GM13977 (cell line): ENCODE measurements around the gene LRRC41.
"Not testable (repeated sequence)": the region's sequence is repeated elsewhere in the genome, so short reads cannot be mapped to it uniquely, and the experiment has no call there.

Experiments
- DNase-seq: peaks from one replicate; pipeline ENCODE4 v3.0.0; 2012; ENCODE audit warnings: low spot score
- in situ Hi-C: fragments of 300-500 bp; cut with MboI; formaldehyde crosslinking; loops from one replicate; pipeline ENCODE4 v1.12.0; 2022; ENCODE audit warnings: low sequenced_read_pairs, low pct_unique_long_range_greater_than_20kb, mixed read lengths, inconsistent platforms; ENCODE audit not compliant: unreplicated experiment
- TF ChIP-seq, protein P1 (sequence below): IDR thresholded peaks from 2 replicates; pipeline ENCODE4 v1.5.1; 2012; ENCODE audit warnings: mild to moderate bottlenecking, control low read depth; ENCODE audit not compliant: insufficient read depth; ENCODE audit errors: extremely low read depth, missing control alignments

LRRC41 gene

DNA sequence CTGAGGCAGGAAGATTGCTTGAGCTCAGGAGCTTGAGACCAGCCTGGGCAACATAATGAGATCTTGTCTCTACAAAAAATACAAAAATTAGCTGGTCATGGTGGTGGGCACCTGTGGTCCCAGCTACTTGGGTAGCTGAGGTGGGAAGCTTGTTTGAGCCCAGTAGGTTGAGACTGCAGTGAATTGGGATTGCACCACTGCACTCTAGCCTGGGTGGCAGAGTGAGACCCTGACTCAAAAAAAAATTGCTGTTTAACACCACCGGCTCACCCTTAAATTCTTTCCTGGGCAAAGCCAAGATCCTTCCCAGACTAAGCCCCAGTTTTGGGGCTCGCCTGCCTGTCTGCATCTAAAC lies 30.6 kb upstream of the LRRC41 start:
- TF ChIP-seq, protein P1, sequence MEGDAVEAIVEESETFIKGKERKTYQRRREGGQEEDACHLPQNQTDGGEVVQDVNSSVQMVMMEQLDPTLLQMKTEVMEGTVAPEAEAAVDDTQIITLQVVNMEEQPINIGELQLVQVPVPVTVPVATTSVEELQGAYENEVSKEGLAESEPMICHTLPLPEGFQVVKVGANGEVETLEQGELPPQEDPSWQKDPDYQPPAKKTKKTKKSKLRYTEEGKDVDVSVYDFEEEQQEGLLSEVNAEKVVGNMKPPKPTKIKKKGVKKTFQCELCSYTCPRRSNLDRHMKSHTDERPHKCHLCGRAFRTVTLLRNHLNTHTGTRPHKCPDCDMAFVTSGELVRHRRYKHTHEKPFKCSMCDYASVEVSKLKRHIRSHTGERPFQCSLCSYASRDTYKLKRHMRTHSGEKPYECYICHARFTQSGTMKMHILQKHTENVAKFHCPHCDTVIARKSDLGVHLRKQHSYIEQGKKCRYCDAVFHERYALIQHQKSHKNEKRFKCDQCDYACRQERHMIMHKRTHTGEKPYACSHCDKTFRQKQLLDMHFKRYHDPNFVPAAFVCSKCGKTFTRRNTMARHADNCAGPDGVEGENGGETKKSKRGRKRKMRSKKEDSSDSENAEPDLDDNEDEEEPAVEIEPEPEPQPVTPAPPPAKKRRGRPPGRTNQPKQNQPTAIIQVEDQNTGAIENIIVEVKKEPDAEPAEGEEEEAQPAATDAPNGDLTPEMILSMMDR: no peak
- in situ Hi-C loops: no loop called here

DNA sequence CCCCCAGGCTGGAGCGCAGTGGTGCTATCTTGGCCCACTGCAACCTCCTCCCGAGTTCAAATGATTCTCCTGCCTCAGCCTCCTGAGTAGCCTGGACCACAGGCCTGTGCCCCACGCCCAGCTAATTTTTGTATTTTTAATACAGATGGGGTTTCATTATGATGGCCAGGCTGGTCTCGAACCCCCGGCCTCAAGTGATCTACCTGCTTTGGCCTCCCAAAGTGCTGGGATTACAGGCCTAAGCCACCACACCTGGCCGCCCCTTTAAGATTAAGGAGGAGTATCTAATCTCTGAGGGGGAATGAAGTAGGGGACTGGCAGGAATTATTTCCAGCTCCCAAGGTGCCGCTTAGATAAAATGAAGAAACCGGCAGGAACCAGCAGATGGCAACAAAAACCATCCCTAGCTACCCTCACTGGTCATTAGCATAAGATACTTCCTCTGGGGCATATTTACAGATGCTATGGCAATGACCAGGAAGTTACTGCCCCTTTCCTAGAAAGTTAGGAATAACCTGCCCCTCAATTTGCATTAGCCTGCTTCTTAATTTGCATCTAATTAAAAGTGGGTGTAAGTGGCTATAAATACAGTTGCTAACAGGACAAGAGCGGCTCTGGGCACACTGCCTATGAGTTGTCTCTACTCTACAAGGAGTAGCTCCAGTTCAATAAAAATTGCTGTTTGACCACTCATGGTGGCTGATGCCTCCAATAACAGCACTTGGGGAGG lies 30.0 kb upstream of the LRRC41 start:
- DNase-seq: peak; percentile 50
- in situ Hi-C loops: no loop called here
- TF ChIP-seq, protein P1: peak; percentile 56

More for the DNA sequence above, 30.6 kb upstream of the LRRC41 start:
- DNase-seq: no peak

DNA sequence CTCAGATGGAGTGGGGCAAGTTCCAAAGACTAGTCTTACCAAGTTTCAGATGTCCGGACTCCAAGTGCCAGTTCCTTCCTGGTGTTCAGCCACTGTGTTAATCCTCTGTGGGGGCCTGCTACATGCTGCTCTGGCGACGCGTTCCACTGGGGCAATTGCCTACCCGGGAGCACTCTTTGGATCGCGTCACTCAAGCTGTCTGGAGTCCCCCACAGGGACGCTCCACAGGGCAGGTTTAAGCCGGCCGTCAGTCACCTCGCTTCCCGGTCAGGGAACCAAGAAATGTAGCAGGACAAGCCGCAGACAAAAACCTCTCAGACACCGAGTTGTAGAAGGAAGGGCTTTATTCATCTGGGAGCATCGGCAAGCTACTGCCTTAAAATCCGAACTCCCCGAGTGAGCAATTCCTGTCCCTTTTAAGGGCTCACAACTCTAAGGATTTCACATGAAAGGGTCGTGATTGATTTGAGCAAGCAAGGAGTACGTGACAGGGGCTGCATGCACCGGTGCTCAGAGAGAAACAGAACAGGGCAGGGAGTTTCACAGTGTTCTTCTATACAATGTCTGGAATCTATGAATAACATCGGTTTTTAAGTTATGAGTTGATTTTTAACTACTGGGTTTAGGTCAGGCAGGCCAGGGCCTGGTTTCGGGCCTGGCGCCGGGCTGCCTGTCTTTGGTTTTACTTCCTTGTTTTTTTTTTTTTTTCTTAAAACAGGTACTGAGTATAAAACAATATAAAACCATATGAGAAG lies 28.5 kb upstream of the LRRC41 start:
- in situ Hi-C loops, DNase-seq: not testable (repeated sequence)

DNA sequence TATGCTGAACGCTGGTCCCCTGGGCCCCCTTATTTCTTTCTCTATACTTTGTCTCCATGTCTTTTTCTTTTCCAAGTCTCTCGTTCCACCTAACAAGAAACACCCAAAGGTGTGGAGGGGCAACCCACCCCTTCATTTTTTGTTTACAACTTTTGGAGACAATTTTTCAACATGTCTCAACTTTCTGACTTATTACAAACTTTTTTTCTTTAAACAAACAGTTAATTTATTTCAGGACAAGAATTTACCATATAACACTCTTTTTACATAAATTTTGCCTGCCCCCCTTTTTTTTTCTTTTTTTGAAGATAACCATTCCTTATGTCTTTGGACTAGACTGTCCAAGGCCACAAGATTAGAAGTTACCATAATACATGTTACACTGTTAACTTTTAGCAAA lies 27.0 kb upstream of the LRRC41 start:
- DNase-seq, in situ Hi-C loops: not testable (repeated sequence)

DNA sequence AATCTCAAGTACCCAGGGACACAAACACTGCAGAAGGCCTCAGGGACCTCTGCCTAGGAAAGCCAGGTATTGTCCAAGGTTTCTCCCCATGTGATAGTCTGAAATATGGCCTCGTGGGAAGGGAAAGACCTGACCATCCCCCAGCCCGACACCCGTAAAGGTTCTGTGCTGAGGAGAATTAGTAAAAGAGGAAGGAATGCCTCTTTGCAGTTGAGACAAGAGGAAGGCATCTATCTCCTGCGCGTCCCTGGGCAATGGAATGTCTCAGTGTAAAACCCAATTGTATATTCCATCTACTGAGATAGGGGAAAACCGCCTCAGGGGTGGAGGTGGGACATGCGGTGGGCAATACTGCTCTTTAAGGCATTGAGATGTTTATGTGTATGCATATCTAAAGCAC lies 26.4 kb upstream of the LRRC41 start:
- DNase-seq, in situ Hi-C loops: not testable (repeated sequence)

DNA sequence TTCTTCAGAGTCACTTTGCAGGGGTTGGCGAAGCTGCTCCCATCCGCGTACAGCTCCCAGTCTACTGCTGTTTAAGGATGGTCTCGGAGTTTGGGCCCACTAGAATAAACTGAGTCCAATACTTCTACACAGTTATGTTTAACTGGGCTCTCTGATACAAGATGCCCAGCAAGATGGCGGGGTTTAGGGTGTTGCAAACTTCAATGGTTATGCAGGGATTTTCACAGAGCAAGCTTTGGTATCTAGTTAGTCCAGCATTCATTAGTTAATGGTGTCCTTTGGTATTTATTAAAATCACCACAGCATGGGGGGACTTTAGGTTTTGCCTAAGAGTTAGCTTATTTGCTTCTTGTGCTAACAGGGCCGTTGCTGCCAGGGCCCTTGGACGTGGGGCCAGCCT lies 24.8 kb upstream of the LRRC41 start:
- in situ Hi-C loops, DNase-seq: not testable (repeated sequence)

DNA sequence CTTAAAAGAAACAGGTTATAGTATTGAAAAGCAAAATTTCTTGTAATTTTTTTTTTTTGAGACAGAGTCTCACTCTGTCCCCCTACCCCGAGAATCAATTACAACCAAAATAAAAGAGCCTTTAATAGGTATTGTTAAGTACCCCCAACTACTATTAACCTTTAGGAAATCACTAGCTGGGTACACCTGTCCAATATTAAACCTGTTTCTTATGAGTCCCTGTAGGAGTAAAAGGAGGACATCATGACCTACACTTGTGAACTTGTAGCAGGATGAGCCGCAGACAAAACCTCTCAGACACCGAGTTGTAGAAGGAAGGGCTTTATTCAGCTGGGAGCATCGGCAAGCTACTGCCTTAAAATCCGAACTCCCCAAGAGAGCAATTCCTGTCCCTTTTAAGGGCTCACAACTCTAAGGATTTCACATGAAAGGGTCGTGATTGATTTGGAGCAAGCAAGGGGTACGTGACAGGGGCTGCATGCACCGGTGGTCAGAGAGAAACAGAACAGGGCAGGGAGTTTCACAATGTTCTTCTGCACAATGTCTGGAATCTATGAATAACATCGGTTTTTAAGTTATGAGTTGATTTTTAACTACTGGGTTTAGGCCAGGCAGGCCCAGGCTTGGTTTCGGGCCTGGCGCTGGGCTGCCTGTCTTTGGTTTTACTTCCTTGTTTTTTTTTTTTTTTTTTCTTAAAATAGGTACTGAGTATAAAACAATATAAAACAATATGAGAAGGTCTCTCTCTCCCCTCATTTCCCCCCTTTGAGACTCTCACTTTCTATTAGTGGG lies 22.1 kb upstream of the LRRC41 start:
- DNase-seq, in situ Hi-C loops: not testable (repeated sequence)

DNA sequence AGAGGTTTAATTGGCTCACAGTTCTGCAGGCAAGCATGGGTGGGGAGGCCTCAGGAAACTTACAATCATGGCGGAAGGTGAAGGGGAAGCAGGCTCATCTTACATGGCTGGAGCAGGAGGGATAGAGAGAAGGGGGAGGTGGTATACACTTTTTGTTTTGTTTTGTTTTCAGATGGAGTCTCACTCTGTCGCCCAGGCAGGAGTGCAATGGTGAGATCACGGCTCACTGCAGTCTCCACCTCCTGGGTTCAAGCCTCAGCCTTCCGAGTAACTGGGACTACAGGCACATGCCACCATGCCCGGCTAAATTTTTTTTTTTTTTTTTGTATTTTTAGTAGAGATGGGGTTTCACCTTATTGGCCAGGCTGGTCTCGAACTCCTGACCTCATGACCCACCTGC lies 18.8 kb upstream of the LRRC41 start:
- in situ Hi-C loops, DNase-seq: not testable (repeated sequence)

DNA sequence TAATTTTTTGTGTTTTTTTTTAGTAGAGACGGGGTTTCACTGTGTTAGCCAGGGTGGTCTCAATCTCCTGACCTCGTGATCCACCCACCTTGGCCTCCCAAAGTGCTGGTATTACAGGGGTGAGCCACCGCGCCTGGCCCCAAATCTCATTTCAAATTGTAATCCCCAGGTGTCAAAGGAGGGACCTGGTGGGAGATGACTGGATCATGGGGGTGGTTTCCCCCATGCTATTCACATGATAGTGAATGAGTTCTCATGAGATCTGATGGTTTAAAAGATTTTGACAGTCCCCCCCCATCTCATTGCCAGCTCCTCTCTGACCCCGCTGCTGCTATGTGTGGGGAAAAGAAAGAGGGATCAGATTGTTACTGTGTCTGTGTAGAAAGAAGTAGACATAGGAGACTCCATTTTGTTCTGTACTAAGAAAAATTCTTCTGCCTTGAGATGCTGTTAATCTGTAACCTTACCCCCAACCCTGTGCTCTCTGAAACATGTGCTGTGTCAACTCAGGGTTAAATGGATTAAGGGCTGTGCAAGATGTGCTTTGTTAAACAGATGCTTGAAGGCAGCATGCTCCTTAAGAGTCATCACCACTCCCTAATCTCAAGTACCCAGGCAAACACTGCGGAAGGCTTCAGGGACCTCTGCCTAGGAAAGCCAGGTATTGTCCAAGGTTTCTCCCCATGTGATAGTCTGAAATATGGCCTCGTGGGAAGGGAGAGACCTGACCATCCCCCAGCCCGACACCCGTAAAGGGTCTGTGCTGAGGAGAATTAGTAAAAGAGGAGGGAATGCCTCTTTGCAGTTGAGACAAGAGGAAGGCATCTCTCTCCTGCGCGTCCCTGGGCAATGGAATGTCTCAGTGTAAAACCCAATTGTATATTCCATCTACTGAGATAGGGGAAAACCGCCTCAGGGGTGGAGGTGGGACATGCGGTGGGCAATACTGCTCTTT lies 16.8 kb upstream of the LRRC41 start:
- in situ Hi-C loops, DNase-seq: not testable (repeated sequence)

DNA sequence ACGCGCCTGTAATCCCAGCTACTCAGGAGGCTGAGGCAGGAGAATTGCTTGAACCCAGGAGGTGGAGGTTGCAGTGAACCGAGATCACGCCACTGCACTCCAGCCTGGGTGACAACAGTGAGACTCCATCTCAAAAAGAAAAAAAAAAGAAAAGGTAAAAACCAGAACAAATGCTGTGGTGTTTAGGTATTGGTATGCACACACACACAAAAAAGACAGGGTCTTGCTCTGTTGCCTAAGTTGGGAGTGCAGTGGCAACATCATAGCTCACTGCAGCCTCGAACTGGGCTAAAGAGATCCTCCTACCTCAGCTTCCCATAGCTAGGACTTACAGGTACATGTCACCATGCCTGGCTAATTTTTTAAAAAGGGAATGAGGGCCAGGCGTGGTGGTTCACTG lies 15.9 kb upstream of the LRRC41 start:
- DNase-seq, in situ Hi-C loops: not testable (repeated sequence)
